HG03342 (cell line): ENCODE measurements around the gene MCTP1.

Experiments used
- ATAC-seq: cut with Tn5 transposase; IDR thresholded peaks from one replicate; pipeline ENCODE4 v1.9.1; 2021; ENCODE audit warnings: mild to moderate bottlenecking, moderate library complexity; ENCODE audit not compliant: unreplicated experiment

MCTP1 gene

GRCh38 chr5:95284572-95285408, at the start of gene MCTP1:
Gene MCTP1, minus strand, starts transcription at chr5:95285094.
- peak; percentile 28 for ATAC-seq

GRCh38 chr5:95332158-95332557, 47.3 kb upstream of the MCTP1 start:
- ATAC-seq = no peak

GRCh38 chr5:95331358-95331757, 46.5 kb upstream of the MCTP1 start:
- no peak for ATAC-seq

GRCh38 chr5:95327211-95327610, 42.3 kb upstream of the MCTP1 start:
- no peak for ATAC-seq

GRCh38 chr5:95317687-95318086, 32.8 kb upstream of the MCTP1 start:
- no peak for ATAC-seq

- ATAC-seq = no peak
Observed at GRCh38 chr5:95317085-95317484, 32.2 kb upstream of the MCTP1 start.

GRCh38 chr5:95304711-95305110, 19.8 kb upstream of the MCTP1 start:
- no peak for ATAC-seq

- ATAC-seq = no peak
Observed at GRCh38 chr5:95298651-95299050, 13.8 kb upstream of the MCTP1 start.

GRCh38 chr5:95296291-95296690, 11.4 kb upstream of the MCTP1 start:
- ATAC-seq = no peak

- ATAC-seq = no peak
Observed at GRCh38 chr5:95285409-95285755, 488 bp upstream of the MCTP1 start.

- peak; percentile 52 for ATAC-seq
Observed at GRCh38 chr5:95283761-95284571, 928 bp downstream of the MCTP1 start.

- ATAC-seq = no peak
Observed at GRCh38 chr5:95283022-95283615, 1.8 kb downstream of the MCTP1 start.

GRCh38 chr5:95281226-95281625, 3.7 kb downstream of the MCTP1 start:
- ATAC-seq = no peak

GRCh38 chr5:95280401-95281095, 4.3 kb downstream of the MCTP1 start:
- ATAC-seq = no peak

- ATAC-seq = no peak
Observed at GRCh38 chr5:95274011-95274410, 10.9 kb downstream of the MCTP1 start.

GRCh38 chr5:95272316-95272929, 12.5 kb downstream of the MCTP1 start:
- ATAC-seq = no peak

GRCh38 chr5:95262933-95263660, 21.8 kb downstream of the MCTP1 start:
- no peak for ATAC-seq

GRCh38 chr5:95261437-95262175, 23.3 kb downstream of the MCTP1 start:
- ATAC-seq = no peak

- no peak for ATAC-seq
Observed at GRCh38 chr5:95256991-95257390, 27.9 kb downstream of the MCTP1 start.
